Urinary bladder (tissue), 4 donors: Measurements from ENCODE around the gene TMOD2. TPM values are rescaled to one million over a fixed set of nuclear protein-coding genes. Genes with fewer than 3 reads are reported as not detected.

Experiments
- DNase-seq: peaks from one replicate; pipeline ENCODE4 v3.0.0-alpha.2; 2015; ENCODE audit errors: extremely low spot score
- H3K27ac ChIP-seq: one replicate; pipeline ENCODE4 v1.5.1; 2013; ENCODE audit warnings: low read depth, mild to moderate bottlenecking, moderate library complexity
- H3K36me3 ChIP-seq: one replicate; pipeline ENCODE4 v1.6.1; 2013; ENCODE audit warnings: mild to moderate bottlenecking, moderate library complexity; ENCODE audit not compliant: insufficient read depth
- H3K4me1 ChIP-seq: one replicate; pipeline ENCODE4 v1.6.1; 2013; ENCODE audit warnings: mild to moderate bottlenecking, moderate library complexity; ENCODE audit not compliant: insufficient read depth
- H3K4me3 ChIP-seq: one replicate; pipeline ENCODE4 v1.5.1; 2013; ENCODE audit warnings: low read depth, low read length
- WGBS: extraction: QIAGEN DNeasy Blood & Tissue Kit; methylation state at CpG from one replicate; pipeline ENCODE4 v1.1.7; 2013; 5-methylcytosine and 5-hydroxymethylcytosine counted together
- polyA plus RNA-seq: library from polyadenylated mRNA; stranded (reverse); fragments of 200-250 nt; gene quantifications from one replicate; pipeline ENCODE4 v1.2.3, GENCODE V29; 2013
- total RNA-seq: library from RNA; depleted of rRNA; stranded (reverse); fragments of >200 nt; gene quantifications from one replicate; pipeline ENCODE4 v1.2.3, GENCODE V29; 2014
- donor health status: healthy with polysubstance abuse.
- donor health status: healthy.

TMOD2 gene
- total and polyA plus RNA-seq, 2 donors = 5.7 to 34.0 TPM

DNA sequence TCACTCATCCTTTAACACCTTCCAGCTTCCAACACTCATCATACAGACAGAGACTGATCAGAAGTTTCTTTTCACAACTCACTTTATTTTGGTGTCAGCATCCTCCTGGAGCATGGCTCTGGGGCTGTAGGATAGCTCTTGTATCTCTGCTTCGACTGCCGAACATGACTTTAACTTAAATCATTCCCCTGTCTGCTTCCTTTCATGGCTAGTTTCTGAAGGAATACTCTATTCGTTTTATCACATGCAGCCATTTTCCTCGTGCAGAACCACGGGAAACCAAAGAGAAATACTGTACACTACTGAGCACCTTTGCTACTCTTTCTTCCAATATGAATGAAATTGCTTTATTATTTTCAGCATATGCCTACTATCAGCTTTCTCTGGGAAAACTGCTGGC, 2.1 kb upstream of the TMOD2 start:
- Histone ChIP-seq H3K36me3 (no peaks in the 10 kb centered on the region), H3K4me1 (peaks cover 2% of the 10 kb centered on the region), H3K4me3 (no peak overlapping the region), H3K27ac (no peak overlapping the region)
- WGBS = 75% methylated on average over 5 of the region's 5 CpGs
- DNase-seq = no peak

DNA sequence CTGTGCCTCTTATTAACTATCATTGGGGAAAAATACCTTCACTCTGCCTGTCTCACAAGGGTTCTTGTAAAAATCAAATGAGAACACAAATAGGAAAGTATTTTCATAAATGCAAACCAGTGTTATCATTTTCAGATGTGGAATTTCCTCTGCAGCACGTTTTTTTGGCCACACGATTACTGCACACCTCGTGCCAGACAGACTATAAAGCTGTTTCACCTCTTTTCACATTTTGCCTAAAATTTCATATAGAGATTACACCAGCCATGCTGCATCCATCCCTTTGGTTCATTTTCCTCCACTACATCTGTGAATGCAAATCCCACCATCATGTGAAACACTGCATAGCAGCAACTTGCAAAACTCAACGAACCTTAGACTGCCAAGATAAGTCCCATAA, 1.2 kb upstream of the TMOD2 start:
- no peaks in the 10 kb centered on the region for H3K36me3 ChIP-seq
- WGBS = 76% methylated on average over 4 of the region's 4 CpGs
- DNase-seq = no peak
- H3K27ac ChIP-seq = no peak overlapping the region
- H3K4me1 ChIP-seq = peaks cover 2% of the 10 kb centered on the region
- no peak overlapping the region for H3K4me3 ChIP-seq

GRCh38 chr15:51751697-51752683, 593 bp downstream of the TMOD2 start:
- DNase-seq = no peak
- peak overlapping the region; percentile 94 for H3K4me3 ChIP-seq
- no peak overlapping the region for H3K27ac ChIP-seq
- peaks cover 2% of the 10 kb centered on the region for H3K4me1 ChIP-seq
- no peaks in the 10 kb centered on the region for H3K36me3 ChIP-seq
- WGBS = 4% methylated on average over 71 of the region's 71 CpGs

- H3K27ac ChIP-seq = no peak overlapping the region
- 77% methylated on average over 5 of the region's 5 CpGs for WGBS
- no peak overlapping the region for H3K4me3 ChIP-seq
- no peak for DNase-seq
- H3K4me1 ChIP-seq = peaks cover 2% of the 10 kb centered on the region
- H3K36me3 ChIP-seq = no peaks in the 10 kb centered on the region
These were observed 1.5 kb downstream of the TMOD2 start for GRCh38 chr15:51752888-51753287.

GRCh38 chr15:51754267-51754666, 2.9 kb downstream of the TMOD2 start:
- WGBS = 79% methylated on average over 2 of the region's 2 CpGs

DNA sequence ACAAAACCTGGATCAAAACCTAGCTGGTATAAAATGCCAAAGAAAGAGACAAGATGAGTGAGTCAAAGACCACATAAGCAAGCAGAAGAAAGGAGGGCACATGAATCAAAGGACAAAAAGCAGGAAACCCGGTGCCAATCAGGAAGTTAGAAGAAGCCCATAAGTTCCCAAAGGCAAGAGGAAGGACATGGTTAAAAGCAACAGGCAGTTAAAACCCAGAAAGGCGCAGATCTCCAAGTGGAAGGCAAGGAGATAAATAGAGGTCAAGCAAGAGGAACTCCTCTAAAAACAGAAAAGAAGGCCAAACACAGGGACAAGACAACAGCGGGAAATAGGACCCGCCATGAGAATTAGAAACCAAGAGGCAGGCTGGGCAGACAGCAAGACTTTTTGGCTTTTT, 4.4 kb downstream of the TMOD2 start:
- Histone ChIP-seq H3K36me3 (no peaks in the 10 kb centered on the region), H3K4me1 (peaks cover 2% of the 10 kb centered on the region), H3K4me3 (no peak overlapping the region), H3K27ac (no peak overlapping the region)
- no peak for DNase-seq
- 74% methylated on average over 4 of the region's 4 CpGs for WGBS

More at GRCh38 chr15:51754267-51754666, 2.9 kb downstream of the TMOD2 start:
- Histone ChIP-seq H3K4me1 (peaks cover 2% of the 10 kb centered on the region), H3K36me3 (no peaks in the 10 kb centered on the region), H3K27ac (no peak overlapping the region), H3K4me3 (no peak overlapping the region)
- no peak for DNase-seq

DNA sequence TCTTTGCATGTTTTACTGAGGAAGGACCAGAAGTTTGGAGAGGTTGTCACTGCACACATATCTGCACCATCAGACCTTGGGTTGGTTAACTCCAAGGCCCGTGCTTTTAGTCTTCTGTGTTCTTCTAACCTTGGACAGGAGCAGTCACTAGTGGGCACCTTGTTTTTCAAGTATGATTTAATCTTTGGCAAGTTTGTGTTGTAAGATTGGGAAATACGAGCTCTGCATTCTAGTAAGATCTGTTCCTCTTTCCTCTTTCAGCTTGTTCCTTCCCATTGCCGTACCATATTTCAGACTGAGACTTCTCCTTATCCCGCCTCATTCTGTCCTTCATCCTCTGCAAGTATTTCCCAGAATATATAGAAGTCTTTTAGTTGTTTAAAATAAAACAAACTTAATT, 5.1 kb downstream of the TMOD2 start:
- no peak for DNase-seq
- Histone ChIP-seq H3K4me1 (no peaks in the 10 kb centered on the region), H3K4me3 (no peak overlapping the region), H3K36me3 (no peaks in the 10 kb centered on the region), H3K27ac (no peak overlapping the region)
- WGBS = 84% methylated on average over 4 of the region's 4 CpGs

- no peak overlapping the region for H3K4me3 ChIP-seq
- H3K36me3 ChIP-seq = no peaks in the 10 kb centered on the region
- DNase-seq = no peak
- H3K4me1 ChIP-seq = no peaks in the 10 kb centered on the region
- WGBS = 81% methylated on average over 2 of the region's 2 CpGs
- H3K27ac ChIP-seq = no peak overlapping the region
These were observed 6.1 kb downstream of the TMOD2 start for GRCh38 chr15:51757450-51757849.

DNA sequence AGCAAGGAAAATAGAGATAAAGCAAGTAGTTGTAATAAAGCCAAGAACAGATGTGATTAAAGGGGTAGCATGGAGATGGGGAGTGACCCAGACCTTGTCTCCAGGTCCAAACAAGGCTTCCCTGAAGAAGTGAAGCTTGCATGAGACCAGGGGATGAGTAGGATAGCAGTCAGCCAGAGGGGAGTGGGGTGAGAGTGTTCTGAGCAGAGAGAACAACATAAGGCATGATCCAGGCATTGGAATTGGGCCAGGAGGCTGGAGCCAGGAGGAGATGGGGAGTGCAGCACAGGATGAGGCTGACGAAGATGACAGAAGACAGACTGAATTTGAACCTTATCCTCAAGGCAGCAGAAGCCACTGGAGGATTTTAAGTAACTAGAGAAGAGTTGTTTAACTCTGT, 7.2 kb downstream of the TMOD2 start:
- H3K4me1 ChIP-seq = no peaks in the 10 kb centered on the region
- 15% methylated on average over 1 of the region's 1 CpG for WGBS
- H3K4me3 ChIP-seq = no peak overlapping the region
- H3K27ac ChIP-seq = no peak overlapping the region
- DNase-seq = no peak
- no peaks in the 10 kb centered on the region for H3K36me3 ChIP-seq

- Histone ChIP-seq H3K4me3 (no peak overlapping the region), H3K36me3 (no peaks in the 10 kb centered on the region), H3K27ac (no peak overlapping the region), H3K4me1 (no peaks in the 10 kb centered on the region)
- WGBS = 35% methylated on average over 3 of the region's 3 CpGs
- no peak for DNase-seq
These were observed 8.2 kb downstream of the TMOD2 start for GRCh38 chr15:51759557-51760070.

GRCh38 chr15:51760805-51761204, 9.4 kb downstream of the TMOD2 start:
- no peak overlapping the region for H3K4me3 ChIP-seq
- no peaks in the 10 kb centered on the region for H3K4me1 ChIP-seq
- 68% methylated on average over 3 of the region's 3 CpGs for WGBS
- H3K27ac ChIP-seq = no peak overlapping the region
- DNase-seq = no peak
- no peaks in the 10 kb centered on the region for H3K36me3 ChIP-seq

DNA sequence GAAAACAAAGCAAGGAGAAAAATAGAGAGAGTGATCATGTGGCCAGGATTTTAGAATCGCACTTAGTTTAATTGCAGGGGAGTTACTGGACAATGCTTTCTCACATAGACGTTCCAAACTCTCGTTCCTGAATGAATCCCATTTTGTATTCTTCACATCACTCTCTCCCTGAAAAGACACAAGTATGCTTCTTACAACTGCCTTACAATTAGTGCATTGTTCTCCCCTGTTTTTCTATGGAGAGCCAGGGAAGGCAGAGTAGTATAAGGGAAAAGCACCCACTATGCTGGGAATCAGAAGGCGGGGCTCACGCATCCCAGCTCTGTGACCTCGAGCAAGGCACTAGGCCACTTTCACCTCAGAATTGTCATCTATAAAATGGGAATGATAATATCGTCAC, 14.4 kb downstream of the TMOD2 start:
- no peak overlapping the region for H3K4me3 ChIP-seq
- H3K4me1 ChIP-seq = no peaks in the 10 kb centered on the region
- no peak for DNase-seq
- no peak overlapping the region for H3K27ac ChIP-seq
- WGBS = 90% methylated on average over 7 of the region's 7 CpGs
- H3K36me3 ChIP-seq = no peaks in the 10 kb centered on the region

- WGBS = 83% methylated on average over 1 of the region's 1 CpG
- DNase-seq = no peak
- H3K36me3 ChIP-seq = no peaks in the 10 kb centered on the region
These were observed 14.9 kb downstream of the TMOD2 start for GRCh38 chr15:51766341-51766740.

GRCh38 chr15:51768018-51768417, 16.6 kb downstream of the TMOD2 start:
- WGBS = 66% methylated on average over 9 of the region's 9 CpGs
- Histone ChIP-seq H3K27ac (no peak overlapping the region), H3K4me3 (no peak overlapping the region), H3K4me1 (no peaks in the 10 kb centered on the region), H3K36me3 (no peaks in the 10 kb centered on the region)
- DNase-seq = no peak

More at GRCh38 chr15:51766341-51766740, 14.9 kb downstream of the TMOD2 start:
- H3K4me1 ChIP-seq = no peaks in the 10 kb centered on the region
- no peak overlapping the region for H3K27ac ChIP-seq
- no peak overlapping the region for H3K4me3 ChIP-seq
